ENCODE measurements around the gene ZP1.

The ZP1 gene

DNA sequence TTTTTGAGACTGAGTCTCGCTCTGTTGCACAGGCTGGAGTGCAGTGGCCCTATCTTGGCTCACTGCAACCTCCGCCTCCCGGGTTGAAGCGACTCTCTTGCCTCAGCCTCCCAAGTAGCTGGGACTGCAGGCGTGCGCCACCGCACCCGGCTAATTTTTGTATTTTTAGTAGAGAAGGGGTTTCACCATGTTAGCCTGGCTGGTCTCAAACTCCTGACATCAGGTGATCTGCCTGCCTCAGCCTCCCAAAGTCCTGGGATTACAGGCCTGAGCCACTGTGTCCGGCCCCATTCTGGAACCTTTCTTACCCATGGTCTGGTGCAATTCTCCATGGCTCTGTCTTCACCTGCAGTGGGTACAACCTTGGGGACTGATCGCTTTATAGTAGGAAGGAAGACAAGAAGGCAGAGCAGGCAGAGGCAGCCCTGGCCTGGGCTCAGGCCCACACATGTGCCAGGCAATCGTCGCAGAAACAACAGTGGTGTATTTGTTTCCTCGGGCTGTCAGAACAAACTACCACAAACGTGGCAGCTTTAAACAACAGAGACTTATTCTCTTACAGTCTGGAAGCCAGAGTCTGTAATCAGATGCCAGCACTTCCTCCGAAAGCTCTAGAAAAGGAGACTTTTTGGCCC is 7.6 kb upstream of the ZP1 start:
- no peak for DNase-seq (ENCODE audit: low read depth)

DNA sequence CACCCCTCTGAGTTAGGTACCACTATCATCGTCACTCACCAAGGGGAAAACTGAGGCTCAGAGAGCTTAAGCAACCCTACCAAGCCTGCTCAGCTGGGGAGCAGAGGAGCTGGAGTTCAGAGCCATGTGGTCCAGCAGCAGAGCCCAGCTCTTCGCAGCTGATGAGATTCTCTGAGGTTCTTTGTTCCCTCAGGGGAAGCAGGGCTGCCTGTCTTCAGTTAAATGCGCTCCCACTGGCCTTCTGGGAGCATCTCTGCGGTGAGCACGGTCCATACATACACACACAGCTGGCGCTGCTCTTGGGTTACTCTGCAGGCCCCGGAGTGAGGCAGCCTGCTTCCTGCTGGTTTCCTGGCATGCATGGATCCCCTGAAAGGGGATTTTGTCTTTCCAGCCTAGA is 6.4 kb upstream of the ZP1 start:
- no peak for DNase-seq (ENCODE audit: low read depth)

DNA sequence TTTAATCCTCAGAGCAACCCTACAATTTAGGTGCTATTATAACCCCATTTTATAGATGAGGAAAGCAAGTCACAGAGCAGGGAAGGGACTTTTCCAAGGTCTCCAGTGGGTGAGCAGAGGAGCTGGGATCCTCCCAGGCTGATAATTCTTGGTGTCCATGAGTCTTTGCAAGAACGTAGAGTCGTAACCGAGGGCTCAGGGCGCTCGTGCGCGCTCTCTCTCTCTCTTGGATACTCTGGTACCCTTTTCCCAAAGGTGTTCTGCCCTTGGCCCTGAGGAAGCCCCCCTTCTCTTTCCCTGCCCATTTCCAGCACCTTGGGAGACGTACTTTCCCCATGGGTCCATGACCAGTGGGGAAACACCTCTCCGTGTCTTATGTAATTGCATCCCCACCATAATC is 5.2 kb upstream of the ZP1 start:
- no peak for DNase-seq (ENCODE audit: low read depth)

DNA sequence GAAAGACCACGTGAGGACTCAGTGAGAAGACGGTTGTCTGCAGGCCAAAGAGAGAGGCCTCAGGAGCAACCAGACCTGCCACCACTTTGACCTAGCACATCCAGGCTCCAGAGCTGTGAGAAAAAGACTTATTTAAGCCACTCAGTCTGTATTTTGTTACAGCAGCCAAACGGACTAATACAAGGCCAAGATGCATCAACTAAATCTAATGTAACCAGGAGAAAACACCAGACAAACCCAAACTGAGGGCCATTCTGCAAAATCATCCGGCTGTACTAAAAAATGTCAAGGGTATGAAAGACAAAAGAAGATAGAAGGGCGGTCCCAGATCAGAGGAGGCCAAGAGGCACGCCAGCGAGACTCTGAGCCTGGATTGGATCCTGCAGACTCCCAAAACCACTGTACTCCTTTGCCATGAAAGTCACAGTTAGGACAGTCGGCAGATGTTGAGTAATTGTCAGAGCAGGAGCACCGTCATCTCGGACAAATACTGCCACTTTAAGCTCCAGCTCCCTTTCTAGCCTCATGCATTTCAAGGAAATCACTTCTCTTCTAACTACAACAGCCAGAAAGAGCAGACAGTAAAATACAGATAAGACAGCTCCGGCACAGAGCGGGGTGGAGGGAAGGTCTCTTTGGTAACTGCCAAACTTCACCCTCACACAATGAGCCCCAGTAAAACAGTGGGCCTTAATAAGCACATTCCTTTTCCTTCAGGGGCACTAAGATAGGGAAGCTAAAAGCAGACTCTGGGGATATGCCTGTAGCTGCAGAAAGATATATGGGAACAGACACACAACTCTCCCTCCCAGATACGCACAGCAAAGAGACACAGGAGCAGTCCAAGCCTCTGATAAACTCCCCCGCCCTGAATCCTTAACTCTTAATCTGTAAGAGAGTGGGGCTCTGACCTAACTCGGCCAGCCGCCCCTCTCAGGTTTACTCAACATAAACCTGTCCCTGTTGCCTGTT is 3.5 kb upstream of the ZP1 start:
- DNase-seq (ENCODE audit: low read depth) = no peak

DNA sequence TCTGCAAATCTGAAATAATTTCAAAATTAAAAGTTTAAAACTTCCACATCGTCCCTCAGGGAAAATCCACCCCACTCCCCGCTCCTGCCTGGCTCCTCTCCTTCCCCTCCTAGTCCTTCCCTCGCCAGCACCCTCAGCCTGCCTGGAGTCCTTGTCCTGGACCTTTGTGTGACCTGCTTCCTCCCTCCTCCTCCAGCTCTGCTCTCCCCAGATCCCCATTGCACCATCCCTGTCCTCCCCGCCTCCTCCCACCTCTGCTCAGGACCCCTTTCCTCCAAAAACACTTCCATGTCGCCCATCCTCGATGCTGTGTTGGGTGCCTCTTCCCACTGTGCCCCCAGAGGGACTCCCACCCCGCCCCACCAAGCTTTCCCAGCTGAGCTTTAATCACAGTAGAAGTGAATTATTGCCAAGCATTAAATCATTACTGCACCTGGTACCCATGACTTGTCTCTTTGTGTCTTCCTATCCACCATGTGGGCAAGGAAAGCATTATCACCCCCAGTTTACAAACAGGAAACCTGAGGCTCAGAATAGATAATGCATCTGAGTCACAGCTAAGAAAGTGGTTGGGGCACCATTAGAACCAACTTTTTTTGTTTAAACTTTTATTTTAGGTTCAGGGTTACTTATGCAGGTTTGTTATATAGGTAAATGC is 2.4 kb upstream of the ZP1 start:
- DNase-seq (ENCODE audit: low read depth) = no peak

DNA sequence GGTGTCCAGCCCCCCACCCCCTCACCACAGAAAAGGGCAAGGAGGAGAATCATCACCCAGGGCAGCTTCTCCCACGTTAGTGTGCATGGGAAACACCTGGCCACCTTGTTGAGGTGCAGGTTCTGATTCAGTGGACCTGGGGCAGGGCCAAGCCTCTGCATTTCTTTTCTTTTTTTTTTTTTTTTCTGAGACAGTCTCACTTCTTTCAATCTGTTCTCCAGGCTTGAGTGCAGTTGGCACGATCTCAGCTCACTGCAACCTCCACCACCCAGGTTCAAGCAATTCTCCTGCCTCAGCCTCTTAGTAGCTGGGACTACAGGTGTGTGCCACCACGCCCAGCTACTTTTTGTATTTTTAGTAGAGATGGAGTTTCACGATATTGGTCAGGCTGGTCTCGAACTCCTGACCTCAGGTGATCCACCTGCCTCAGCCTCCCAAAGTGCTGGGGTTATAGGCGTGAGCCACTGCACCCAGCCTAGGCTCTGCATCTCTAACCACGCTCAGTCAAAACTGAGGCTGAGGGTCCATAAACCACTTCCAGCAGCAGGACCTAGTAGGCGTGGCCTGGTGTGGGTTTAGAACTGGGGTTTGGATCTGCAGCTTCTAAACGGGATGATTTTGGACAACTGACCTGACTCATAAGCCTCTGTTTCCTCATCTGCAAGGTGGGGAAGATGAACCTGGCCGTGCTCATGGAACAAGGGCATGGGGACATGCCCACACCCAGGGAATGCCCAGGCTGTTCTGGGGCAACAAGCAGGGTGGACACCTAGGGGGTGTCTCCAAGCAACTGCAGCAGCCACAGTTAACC is 734 bp downstream of the ZP1 start:
- no peak for DNase-seq (ENCODE audit: low read depth)

DNA sequence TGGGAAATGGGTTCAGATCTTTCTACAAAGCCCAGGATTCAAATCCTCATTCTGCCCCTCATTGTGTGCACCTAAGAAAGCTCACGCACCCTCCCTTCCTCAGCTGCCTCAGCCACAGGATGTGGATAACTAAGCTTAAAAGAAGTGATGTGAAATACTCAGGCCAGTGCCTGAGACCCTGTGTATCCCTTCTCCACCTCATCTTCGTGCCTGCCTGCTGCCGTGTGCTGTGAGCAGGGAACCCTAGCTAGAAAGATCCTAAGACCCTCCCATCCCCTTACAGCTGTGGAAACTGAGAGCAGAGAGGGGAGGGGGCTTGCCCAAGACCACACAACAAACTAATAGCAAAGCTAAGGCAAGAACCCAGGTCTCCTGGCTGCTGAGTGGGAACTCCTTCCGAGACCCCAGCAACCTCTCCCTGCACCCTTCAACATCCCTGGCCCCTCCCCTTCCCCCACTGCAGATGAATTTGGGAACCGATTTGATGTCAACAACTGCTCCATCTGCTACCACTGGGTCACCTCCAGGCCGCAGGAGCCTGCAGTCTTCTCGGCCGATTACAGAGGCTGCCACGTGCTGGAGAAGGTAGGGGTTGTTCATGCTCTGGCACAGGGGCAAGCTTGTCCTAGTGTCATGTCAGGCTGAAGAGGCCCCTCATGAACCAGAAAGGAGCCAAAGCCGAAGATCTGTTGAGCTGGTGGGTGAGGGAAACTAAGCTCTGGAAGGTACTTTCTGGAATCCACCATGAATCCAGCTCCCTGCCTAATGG is 1.5 kb downstream of the ZP1 start:
- no peak for DNase-seq (ENCODE audit: low read depth)

DNA sequence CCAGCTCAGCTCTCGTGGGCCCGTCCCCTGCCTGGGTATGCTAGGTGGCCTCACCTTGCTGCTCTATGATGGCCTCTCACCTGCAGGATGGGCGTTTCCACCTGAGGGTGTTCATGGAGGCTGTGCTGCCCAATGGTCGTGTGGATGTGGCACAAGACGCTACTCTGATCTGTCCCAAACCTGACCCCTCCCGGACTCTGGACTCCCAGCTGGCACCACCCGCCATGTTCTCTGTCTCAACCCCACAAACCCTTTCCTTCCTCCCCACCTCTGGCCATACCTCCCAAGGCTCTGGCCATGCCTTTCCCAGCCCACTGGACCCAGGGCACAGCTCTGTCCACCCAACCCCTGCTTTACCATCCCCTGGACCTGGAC is 2.1 kb downstream of the ZP1 start:
- DNase-seq (ENCODE audit: low read depth) = no peak

DNA sequence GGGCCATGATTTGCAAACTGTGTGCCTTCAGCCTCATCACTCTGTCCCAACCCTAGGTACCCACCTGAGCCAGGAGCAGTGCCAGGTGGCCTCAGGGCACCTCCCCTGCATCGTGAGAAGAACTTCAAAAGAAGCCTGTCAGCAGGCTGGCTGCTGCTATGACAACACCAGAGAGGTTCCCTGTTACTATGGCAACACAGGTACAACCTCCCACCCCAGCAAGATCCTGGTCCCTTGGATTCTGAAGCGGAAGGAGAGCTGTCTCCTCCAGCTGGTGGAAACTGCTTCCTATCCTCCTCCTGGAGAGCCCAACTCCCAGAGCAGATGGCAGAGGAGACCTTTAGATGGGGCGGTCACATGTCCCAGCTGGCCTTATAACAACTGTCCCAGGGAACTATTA is 2.9 kb downstream of the ZP1 start:
- no peak for DNase-seq (ENCODE audit: low read depth)

DNA sequence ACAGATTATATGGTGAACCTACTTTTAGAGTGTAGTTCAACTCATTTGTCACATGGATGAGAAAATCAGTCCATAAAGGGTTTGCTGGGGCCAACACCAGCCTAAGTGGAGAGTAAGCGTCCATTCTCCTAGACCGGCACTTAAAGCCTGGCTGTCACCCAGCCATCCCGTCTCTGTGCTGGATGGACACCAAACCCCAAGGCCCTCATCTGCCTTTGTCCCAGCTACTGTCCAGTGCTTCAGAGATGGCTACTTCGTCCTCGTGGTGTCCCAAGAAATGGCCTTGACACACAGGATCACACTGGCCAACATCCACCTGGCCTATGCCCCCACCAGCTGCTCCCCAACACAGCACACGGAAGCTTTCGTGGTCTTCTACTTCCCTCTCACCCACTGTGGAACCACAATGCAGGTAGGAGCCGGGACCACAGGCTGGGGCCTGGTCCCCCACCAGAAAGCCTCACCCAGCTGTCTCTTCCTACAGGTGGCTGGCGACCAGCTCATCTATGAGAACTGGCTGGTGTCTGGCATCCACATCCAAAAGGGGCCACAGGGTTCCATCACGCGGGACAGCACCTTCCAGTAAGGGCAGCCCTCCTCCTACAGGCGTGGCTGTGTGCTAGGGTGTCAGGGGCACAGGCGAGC is 3.5 kb downstream of the ZP1 start:
- DNase-seq (ENCODE audit: low read depth) = no peak

DNA sequence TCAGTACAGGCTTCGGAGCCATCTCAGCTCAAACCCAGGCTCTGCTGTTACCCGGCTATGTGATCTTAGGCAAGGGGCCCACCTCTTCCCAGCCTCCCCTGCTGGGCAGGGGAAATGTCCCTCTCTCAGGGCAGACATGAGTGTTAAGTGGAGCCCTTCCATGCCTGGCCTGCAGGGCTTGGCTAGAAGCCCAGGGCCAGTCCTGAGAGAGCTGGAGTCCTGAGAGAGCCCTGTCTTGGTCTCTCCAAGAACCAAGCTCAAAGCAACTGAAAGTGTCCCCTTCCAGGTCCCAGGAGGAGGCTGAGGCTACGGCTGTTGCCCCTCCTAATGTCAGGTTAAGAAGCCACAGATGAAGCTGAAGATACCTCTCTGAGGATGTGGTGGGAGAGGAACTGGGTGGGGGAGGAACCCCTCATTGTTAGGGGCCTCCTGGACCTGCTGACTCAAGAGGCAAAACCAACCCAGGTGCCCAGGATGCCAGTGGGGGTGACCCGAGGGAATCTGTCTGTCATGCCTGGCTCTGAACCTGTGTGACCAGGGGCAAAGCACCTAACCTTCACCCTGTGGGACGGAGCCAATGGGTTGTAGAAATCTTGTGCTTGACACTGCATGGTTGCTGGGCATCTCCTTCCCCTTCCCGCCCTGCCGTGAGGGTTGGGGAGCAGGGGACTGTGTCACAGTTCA is 4.2 kb downstream of the ZP1 start:
- DNase-seq (ENCODE audit: low read depth) = peak; percentile 35

DNA sequence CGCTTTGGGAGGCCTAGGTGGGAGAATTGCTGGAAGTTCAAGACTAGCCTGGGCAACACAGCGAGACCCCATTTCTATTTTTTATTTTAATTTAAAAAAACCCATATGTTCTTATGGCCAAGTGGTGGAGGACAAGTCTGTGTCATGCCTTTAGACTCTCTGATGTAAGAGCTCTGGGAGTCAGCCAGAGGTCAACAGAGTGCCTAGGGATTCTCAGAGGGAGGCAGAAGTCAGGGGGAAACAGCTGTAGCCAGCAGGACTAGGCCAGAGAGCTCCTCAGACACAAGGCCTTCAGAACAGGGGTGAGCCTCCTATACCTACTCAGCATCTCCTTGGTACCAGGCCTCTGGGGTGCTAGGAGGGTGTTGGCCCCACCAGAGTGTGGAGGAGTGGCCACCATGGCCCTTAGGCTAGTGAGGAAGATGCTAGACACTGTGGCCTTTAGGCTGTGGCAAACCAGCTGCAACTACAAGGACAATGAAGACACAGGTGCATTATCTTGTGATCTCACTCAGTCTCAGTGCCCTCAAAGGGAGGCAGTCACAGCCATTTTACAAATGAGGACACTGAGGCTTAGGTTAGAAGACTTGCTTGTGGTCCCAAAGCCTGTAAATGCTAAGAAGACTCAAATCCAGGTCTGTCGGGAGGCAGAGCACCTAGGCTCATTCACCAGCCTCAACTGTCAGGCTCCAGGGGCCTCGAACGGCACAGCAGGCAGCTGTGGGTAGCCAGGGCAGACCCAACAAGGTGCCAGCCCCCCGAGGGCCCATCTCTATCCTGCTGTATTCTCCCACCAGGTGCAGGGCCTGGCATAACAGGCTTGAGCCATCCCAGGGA is 5.0 kb downstream of the ZP1 start:
- peak; percentile 88 for DNase-seq (ENCODE audit: low read depth)

DNA sequence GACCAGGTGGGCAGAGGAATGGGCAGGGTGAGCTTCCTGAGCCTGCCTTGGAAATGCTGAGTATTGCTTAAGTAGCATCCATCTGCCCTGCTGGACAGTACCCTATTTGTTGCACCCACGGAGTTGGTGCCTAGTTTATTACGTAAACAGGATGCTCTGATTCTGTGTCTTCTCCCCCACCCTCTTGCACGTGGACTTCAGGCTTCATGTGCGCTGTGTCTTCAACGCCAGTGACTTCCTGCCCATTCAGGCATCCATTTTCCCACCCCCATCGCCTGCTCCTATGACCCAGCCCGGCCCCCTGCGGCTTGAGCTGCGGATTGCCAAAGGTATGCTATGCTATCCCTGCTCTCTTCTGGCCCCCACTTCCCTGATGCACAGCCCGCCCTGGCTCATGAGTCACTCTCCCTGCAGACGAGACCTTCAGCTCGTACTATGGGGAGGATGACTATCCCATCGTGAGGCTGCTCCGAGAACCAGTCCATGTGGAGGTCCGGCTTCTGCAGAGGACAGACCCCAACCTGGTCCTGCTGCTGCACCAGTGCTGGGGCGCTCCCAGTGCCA is 5.7 kb downstream of the ZP1 start:
- DNase-seq (ENCODE audit: low read depth) = peak; percentile 95

DNA sequence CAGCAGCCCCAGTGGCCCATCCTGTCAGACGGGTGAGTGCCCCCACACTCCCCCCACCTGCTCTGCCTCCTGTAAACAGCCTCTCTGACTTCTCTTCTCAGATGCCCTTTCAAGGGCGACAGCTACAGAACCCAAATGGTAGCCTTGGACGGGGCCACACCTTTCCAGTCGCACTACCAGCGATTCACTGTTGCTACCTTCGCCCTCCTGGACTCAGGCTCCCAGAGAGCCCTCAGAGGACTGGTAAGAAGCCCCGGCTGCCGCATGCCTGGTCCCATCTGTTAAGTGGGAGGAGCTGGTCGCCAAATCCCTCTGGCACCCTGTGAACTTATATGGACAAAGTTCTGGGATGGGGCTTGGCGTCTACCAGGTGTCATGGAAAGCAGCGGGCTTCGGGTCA is 6.2 kb downstream of the ZP1 start:
- no peak for DNase-seq (ENCODE audit: low read depth)

DNA sequence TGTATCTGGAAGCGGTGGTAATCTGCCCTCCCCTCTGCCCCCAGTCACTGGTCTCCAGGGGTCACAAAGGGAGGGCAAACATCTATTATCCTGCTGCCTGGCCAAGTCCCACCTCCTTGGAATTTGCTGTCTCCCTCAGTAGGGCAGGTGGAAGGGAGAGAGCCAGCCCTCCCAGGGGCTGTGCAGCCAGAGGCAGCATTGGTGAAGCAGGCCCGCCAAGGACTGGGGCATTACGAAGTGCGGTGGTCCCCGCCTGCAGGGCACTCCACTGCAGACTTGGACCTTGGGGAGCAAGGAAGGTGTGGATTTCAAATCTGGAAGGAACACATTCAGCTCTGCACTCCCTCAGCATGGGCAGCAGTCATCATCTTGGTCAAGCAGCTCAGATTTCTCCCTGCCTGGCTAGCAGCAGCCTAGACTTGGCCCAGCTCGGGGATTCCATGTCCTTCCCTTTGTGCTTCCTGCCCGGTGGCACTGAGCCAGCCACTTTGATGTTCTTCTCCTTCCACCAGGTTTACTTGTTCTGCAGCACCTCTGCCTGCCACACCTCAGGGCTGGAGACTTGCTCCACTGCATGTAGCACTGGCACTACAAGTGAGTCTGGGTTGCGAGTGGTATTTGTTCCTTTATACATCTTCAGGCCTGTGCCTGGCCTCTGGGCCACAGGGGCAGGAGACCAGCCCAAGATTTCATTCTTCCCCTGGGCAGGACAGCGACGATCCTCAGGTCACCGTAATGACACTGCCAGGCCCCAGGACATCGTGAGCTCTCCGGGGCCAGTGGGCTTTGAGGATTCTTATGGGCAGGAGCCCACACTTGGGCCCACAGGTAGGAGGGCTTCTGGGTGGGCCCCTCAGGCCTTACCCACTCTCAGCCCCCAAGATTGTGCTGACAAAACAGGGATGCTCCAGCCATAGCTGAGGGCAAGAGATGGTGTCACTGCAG is 7.4 kb downstream of the ZP1 start:
- no peak for DNase-seq (ENCODE audit: low read depth)

DNA sequence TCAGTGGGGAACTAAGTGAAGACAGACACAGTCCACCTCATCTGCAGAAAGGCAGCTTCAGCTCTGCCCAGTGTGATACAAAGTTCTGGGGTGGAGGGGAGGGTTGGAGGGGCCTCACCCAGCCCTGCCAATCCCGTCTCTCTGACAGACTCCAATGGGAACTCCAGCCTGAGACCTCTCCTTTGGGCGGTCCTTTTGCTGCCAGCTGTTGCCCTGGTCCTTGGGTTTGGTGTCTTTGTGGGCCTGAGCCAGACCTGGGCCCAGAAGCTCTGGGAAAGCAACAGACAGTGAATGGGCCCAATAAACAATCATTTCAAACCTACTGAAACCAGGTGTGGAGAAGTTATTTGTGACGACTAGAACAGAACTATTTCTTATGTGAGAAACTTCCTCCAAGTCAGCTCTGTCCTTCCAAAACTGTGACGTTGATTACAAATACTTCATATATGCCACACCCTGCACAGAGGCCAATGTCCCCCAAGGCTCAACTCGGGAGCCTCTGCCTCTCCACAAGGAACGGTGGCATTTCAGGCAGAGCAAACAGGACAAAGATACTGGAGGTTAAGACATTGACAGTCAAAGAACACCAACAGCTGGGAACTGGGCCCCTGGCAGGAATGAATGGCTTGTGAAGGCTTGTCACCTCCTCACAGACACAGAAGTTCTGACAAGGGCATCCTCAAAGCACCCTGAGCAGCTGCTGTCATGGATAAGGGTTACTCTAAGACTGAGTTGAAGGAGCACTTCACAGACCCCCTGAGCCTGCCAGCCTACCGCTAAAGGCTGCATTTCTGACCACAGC is 8.2 kb downstream of the ZP1 start:
- no peak for DNase-seq (ENCODE audit: low read depth)

DNA sequence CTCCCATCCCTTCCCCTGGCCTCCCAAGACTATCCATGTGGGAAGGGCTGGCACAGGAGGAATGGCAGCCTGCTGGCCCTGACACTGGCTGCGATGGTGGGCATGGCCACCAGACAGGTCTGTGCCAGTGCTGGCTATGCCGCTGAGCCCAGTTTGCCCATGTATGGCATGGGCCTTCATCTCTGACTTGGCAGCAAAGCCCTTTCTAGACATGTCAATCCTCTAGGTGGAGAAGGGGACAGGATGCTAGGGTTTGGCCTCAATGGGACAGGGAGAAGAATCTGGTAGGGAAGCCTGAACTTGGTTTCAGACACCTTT is 8.8 kb downstream of the ZP1 start:
- DNase-seq (ENCODE audit: low read depth) = no peak

All from amniotic epithelial cell (primary cell).